Neural crest cell (in vitro differentiated cells): ENCODE measurements around the gene MDP1. TPM values are rescaled to one million over a fixed set of nuclear protein-coding genes. Genes with fewer than 3 reads are reported as not detected.

Experiments used
- DNase-seq: peaks from one replicate; pipeline ENCODE4 v3.0.0; 2021; ENCODE audit warnings: low read depth, mixed read lengths, low spot score
- H3K27ac Mint-ChIP-seq: one replicate; pipeline ENCODE4 v1.8.0; 2021; ENCODE audit warnings: mild to moderate bottlenecking, mixed read lengths; ENCODE audit not compliant: unreplicated experiment
- H3K27me3 Mint-ChIP-seq: 2 replicates; pipeline ENCODE4 v1.8.0; 2021; ENCODE audit warnings: low read depth, mild to moderate bottlenecking, mixed read lengths
- H3K36me3 Mint-ChIP-seq: 2 replicates; pipeline ENCODE4 v1.8.0; 2021; ENCODE audit warnings: low read depth, mild to moderate bottlenecking, mixed read lengths
- H3K4me1 Mint-ChIP-seq: 2 replicates; pipeline ENCODE4 v1.8.0; 2021; ENCODE audit warnings: mixed read lengths
- H3K4me3 Mint-ChIP-seq: one replicate; pipeline ENCODE4 v1.8.0; 2021; ENCODE audit warnings: mild to moderate bottlenecking, mixed read lengths
- H3K9me3 Mint-ChIP-seq: 2 replicates; pipeline ENCODE4 v1.8.0; 2021; ENCODE audit warnings: mixed read lengths
- CTCF ChIP-seq: fragments of 200-600 bp; sonication (generic); conservative IDR thresholded peaks from 2 replicates; pipeline ENCODE4 v1.5.0; 2021; ENCODE audit warnings: antibody characterized with exemption, mild to moderate bottlenecking
- total RNA-seq: library from RNA; stranded (reverse); gene quantifications from 2 replicates; pipeline ENCODE4 v1.2.1, GENCODE V29; 2021

MDP1 gene
- total RNA-seq, 1 donor from 2014 or later: 25.9 TPM

- H3K36me3 Mint-ChIP-seq: peaks cover 23% of the 10 kb centered on the region
- no peaks in the 10 kb centered on the region for H3K27me3 Mint-ChIP-seq
- peak overlapping the region; percentile 87 for H3K27ac Mint-ChIP-seq
These were observed 21.5 kb downstream of the MDP1 start for GRCh38 chr14:24194186-24194872.

GRCh38 chr14:24192933-24193332 lies 22.9 kb downstream of the MDP1 start:
- Mint-ChIP-seq H3K27me3 (peaks cover 3% of the 10 kb centered on the region), H3K4me3 (peak overlapping the region; percentile 63), H3K9me3 (no peaks in the 10 kb centered on the region), H3K27ac (no peak overlapping the region), H3K36me3 (peaks cover 15% of the 10 kb centered on the region), H3K4me1 (peaks cover 46% of the 10 kb centered on the region)
- DNase-seq: no peak
- no peak for TF ChIP-seq CTCF

More at GRCh38 chr14:24194186-24194872, 21.5 kb downstream of the MDP1 start:
- Mint-ChIP-seq H3K4me1 (peaks cover 41% of the 10 kb centered on the region), H3K4me3 (peak overlapping the region; percentile 96), H3K9me3 (no peaks in the 10 kb centered on the region)
- TF ChIP-seq CTCF: no peak
- no peak for DNase-seq

GRCh38 chr14:24190416-24190815 lies 25.4 kb downstream of the MDP1 start:
- TF ChIP-seq CTCF: no peak
- peaks cover 43% of the 10 kb centered on the region for H3K4me1 Mint-ChIP-seq
- H3K27ac Mint-ChIP-seq: no peak overlapping the region
- peaks cover 15% of the 10 kb centered on the region for H3K36me3 Mint-ChIP-seq
- DNase-seq: no peak
- H3K27me3 Mint-ChIP-seq: peaks cover 3% of the 10 kb centered on the region
- no peaks in the 10 kb centered on the region for H3K9me3 Mint-ChIP-seq
- H3K4me3 Mint-ChIP-seq: peak overlapping the region; percentile 49

- DNase-seq: no peak
- Mint-ChIP-seq H3K36me3 (peaks cover 15% of the 10 kb centered on the region), H3K4me1 (peaks cover 37% of the 10 kb centered on the region), H3K9me3 (no peaks in the 10 kb centered on the region), H3K27me3 (peaks cover 3% of the 10 kb centered on the region), H3K4me3 (peak overlapping the region; percentile 98), H3K27ac (peak overlapping the region; percentile 9)
- no peak for TF ChIP-seq CTCF
These were observed 26.4 kb downstream of the MDP1 start for GRCh38 chr14:24189460-24189859.

- Mint-ChIP-seq H3K4me1 (peaks cover 33% of the 10 kb centered on the region), H3K4me3 (peak overlapping the region; percentile 98), H3K36me3 (peaks cover 14% of the 10 kb centered on the region), H3K27me3 (peaks cover 3% of the 10 kb centered on the region), H3K27ac (peak overlapping the region; percentile 92), H3K9me3 (no peaks in the 10 kb centered on the region)
- no peak for DNase-seq
- TF ChIP-seq CTCF: no peak
These were observed 26.8 kb downstream of the MDP1 start for GRCh38 chr14:24189059-24189375.
